ENCODE results near the gene MAN2A1. TPM values are rescaled to one million over a fixed set of nuclear protein-coding genes. Genes with fewer than 3 reads are reported as not detected.

MAN2A1 gene
- total RNA-seq, 1 experiment from 2014 or later, result 86.6 TPM

- no peak for TF ChIP-seq ATF2 (CRISPR knock-in tag; IDR thresholded peaks at IDR 0.05; ENCODE audit: borderline replicate concordance, low read depth)
- TF ChIP-seq SMAD3 (CRISPR knock-in tag; IDR thresholded peaks at IDR 0.05; ENCODE audit: borderline replicate concordance), result no peak
- TF ChIP-seq ESRRA (CRISPR knock-in tag; IDR thresholded peaks at IDR 0.05; ENCODE audit: borderline replicate concordance), result no peak
- TF ChIP-seq ZNF532 (CRISPR knock-in tag; IDR thresholded peaks at IDR 0.05; ENCODE audit: borderline replicate concordance), result no peak
- no peak for TF ChIP-seq ZNF396 (CRISPR knock-in tag; IDR thresholded peaks at IDR 0.05; ENCODE audit: borderline replicate concordance)
- TF ChIP-seq FOXP4 (CRISPR knock-in tag; IDR thresholded peaks at IDR 0.05), result no peak
- TF ChIP-seq PREB (CRISPR knock-in tag; IDR thresholded peaks at IDR 0.05; ENCODE audit: borderline replicate concordance), result no peak
- no peak for TF ChIP-seq ATF1 (CRISPR knock-in tag; IDR thresholded peaks at IDR 0.05)
- no peak for TF ChIP-seq ZBTB21 (CRISPR knock-in tag; IDR thresholded peaks at IDR 0.05; ENCODE audit: borderline replicate concordance)
- no peak for TF ChIP-seq ATF6 (CRISPR knock-in tag; IDR thresholded peaks at IDR 0.05)
- TF ChIP-seq CREM (CRISPR knock-in tag; IDR thresholded peaks at IDR 0.05), result no peak
- no peak for TF ChIP-seq TEAD1 (CRISPR knock-in tag; IDR thresholded peaks at IDR 0.05)
- TF ChIP-seq AR (CRISPR knock-in tag; IDR thresholded peaks at IDR 0.05), result no peak
- TF ChIP-seq STAT6 (CRISPR knock-in tag; conservative IDR thresholded peaks at IDR 0.05; ENCODE audit: low read depth), result no peak
- TF ChIP-seq ZNF232 (CRISPR knock-in tag; IDR thresholded peaks at IDR 0.05), result no peak
- TF ChIP-seq IRF2 (CRISPR knock-in tag; IDR thresholded peaks at IDR 0.05; ENCODE audit: borderline replicate concordance, low read depth), result no peak
- no peak for TF ChIP-seq NFE2L1 (CRISPR knock-in tag; IDR thresholded peaks at IDR 0.05)
- no peak for TF ChIP-seq USF2 (CRISPR knock-in tag; IDR thresholded peaks at IDR 0.05)
- H3K9me3 Mint-ChIP-seq, result no peaks in the 10 kb centered on the region
- DNase-seq (ENCODE audit: low spot score), result no peak
- ChIA-PET CTCF (no interaction called here), POLR2A (no interaction called here)
- no peak overlapping the region for H3K27ac Mint-ChIP-seq
- no peaks in the 10 kb centered on the region; the same call in 1 of the 2 replicates for H3K36me3 Mint-ChIP-seq
- H3K27me3 Mint-ChIP-seq (ENCODE audit: low read depth), result no peaks in the 10 kb centered on the region
- ATAC-seq, result no peak
- H3K4me1 Mint-ChIP-seq, result peaks cover 68% of the 10 kb centered on the region
- peak overlapping the region; percentile 96 for H3K4me3 Mint-ChIP-seq
These were observed 3.1 kb downstream of the MAN2A1 start for GRCh38 chr5:109692852-109693251.

Data from WTC11 (cell line).